ENCODE measurements around the gene TAC3.
"Not testable (repeated sequence)": the region's sequence is repeated elsewhere in the genome, so short reads cannot be mapped to it uniquely, and the experiment has no call there.

The TAC3 gene

GRCh38 chr12:57033431-57033830 is 17.1 kb upstream of the TAC3 start:
- ATAC-seq (no peak), DNase-seq (no peak)

GRCh38 chr12:57031789-57032188 is 15.5 kb upstream of the TAC3 start:
- ATAC-seq: no peak
- no peak for DNase-seq

GRCh38 chr12:57031138-57031725 is 14.9 kb upstream of the TAC3 start:
- no peak for DNase-seq

GRCh38 chr12:57029457-57029856 is 13.1 kb upstream of the TAC3 start:
- ATAC-seq: no peak
- no peak for DNase-seq

More at GRCh38 chr12:57031138-57031725, 14.9 kb upstream of the TAC3 start:
- ATAC-seq: no peak

- DNase-seq (no peak), ATAC-seq (no peak)
Measured at GRCh38 chr12:57027805-57028153, 11.4 kb upstream of the TAC3 start.

- DNase-seq: no peak
- peak; percentile 71 for ATAC-seq
Measured at GRCh38 chr12:57027011-57027804, 10.9 kb upstream of the TAC3 start.

- DNase-seq: no peak
- ATAC-seq: no peak
Measured at GRCh38 chr12:57025196-57025595, 8.9 kb upstream of the TAC3 start.

GRCh38 chr12:57022324-57022723 is 6.0 kb upstream of the TAC3 start:
- ATAC-seq, DNase-seq: not testable (repeated sequence)

GRCh38 chr12:57019983-57020719 is 3.8 kb upstream of the TAC3 start:
- ATAC-seq (no peak), DNase-seq (no peak)

- ATAC-seq: no peak
Measured at GRCh38 chr12:57018906-57019305, 2.6 kb upstream of the TAC3 start.

GRCh38 chr12:57018353-57018752 is 2.0 kb upstream of the TAC3 start:
- not testable (repeated sequence) for ATAC-seq

More at GRCh38 chr12:57018906-57019305, 2.6 kb upstream of the TAC3 start:
- no peak for DNase-seq

GRCh38 chr12:57012600-57013465 is 3.5 kb downstream of the TAC3 start:
- DNase-seq: no peak
- ATAC-seq: no peak

More at GRCh38 chr12:57018353-57018752, 2.0 kb upstream of the TAC3 start:
- DNase-seq: not testable (repeated sequence)

GRCh38 chr12:57011438-57012424 is 4.6 kb downstream of the TAC3 start:
- ATAC-seq (peak; percentile 77), DNase-seq (no peak)

- DNase-seq (no peak), ATAC-seq (no peak)
Measured at GRCh38 chr12:57010627-57011247, 5.6 kb downstream of the TAC3 start.

- DNase-seq (no peak), ATAC-seq (no peak)
Measured at GRCh38 chr12:57009949-57010626, 6.2 kb downstream of the TAC3 start.

GRCh38 chr12:57008178-57008577 is 8.2 kb downstream of the TAC3 start:
- ATAC-seq (no peak), DNase-seq (no peak)

GRCh38 chr12:57006809-57007475 is 9.4 kb downstream of the TAC3 start:
- no peak for ATAC-seq
- peak; percentile 34 for DNase-seq

GRCh38 chr12:57005980-57006808 is 10.1 kb downstream of the TAC3 start, which contains the start of gene ZBTB39:
Gene ZBTB39 (minus strand): TSS chr12:57006546. CDS start chr12:57004917, 1,629 bp downstream.
- peak; percentile 73 for ATAC-seq

More at GRCh38 chr12:57005980-57006808, 10.1 kb downstream of the TAC3 start, which contains the start of gene ZBTB39:
- peak; percentile 83 for DNase-seq

All from stimulated activated naive CD8-positive, alpha-beta T cell treated with anti-CD3 and anti-CD28 coated beads, Interleukin-15, Interleukin-2, amounts not matched to agents 100 U/mL and 50 U/mL, for 24 hours (primary cell).